ENCODE results near the gene SCN3B. TPM values are rescaled to one million over a fixed set of nuclear protein-coding genes. Genes with fewer than 3 reads are reported as not detected.

SCN3B gene
- total RNA-seq, 1 donor from 2014 or later = not detected

GRCh38 chr11:123601743-123602142 is 52.7 kb downstream of the SCN3B start:
- intact Hi-C loops (cut with micrococcal nuclease) = no loop called here

- intact Hi-C loops (cut with micrococcal nuclease) = no loop called here
These were observed 53.3 kb downstream of the SCN3B start for GRCh38 chr11:123601136-123601535.

- intact Hi-C loops (cut with micrococcal nuclease) = no loop called here
These were observed 56.6 kb downstream of the SCN3B start for GRCh38 chr11:123597859-123598258.

GRCh38 chr11:123594921-123595320 is 59.5 kb downstream of the SCN3B start:
- intact Hi-C loops (cut with micrococcal nuclease) = no loop called here

GRCh38 chr11:123594188-123594901 is 60.1 kb downstream of the SCN3B start:
- intact Hi-C loops (cut with micrococcal nuclease) = no loop called here

GRCh38 chr11:123593570-123593969 is 60.9 kb downstream of the SCN3B start:
- intact Hi-C loops (cut with micrococcal nuclease) = no loop called here

- intact Hi-C loops (cut with micrococcal nuclease) = no loop called here
These were observed 64.0 kb downstream of the SCN3B start for GRCh38 chr11:123590296-123590912.

- intact Hi-C loops (cut with micrococcal nuclease) = no loop called here
These were observed 65.6 kb downstream of the SCN3B start for GRCh38 chr11:123588864-123589262.

GRCh38 chr11:123588117-123588863 is 66.1 kb downstream of the SCN3B start:
- intact Hi-C loops (cut with micrococcal nuclease) = no loop called here

GRCh38 chr11:123587559-123587958 is 66.9 kb downstream of the SCN3B start:
- intact Hi-C loops (cut with micrococcal nuclease) = no loop called here

GRCh38 chr11:123587044-123587443 is 67.4 kb downstream of the SCN3B start:
- intact Hi-C loops (cut with micrococcal nuclease) = no loop called here

- intact Hi-C loops (cut with micrococcal nuclease) = no loop called here
These were observed 67.9 kb downstream of the SCN3B start for GRCh38 chr11:123586568-123586967.

- intact Hi-C loops (cut with micrococcal nuclease) = no loop called here
These were observed 68.7 kb downstream of the SCN3B start for GRCh38 chr11:123585706-123586105.

- intact Hi-C loops (cut with micrococcal nuclease) = no loop called here
These were observed 69.2 kb downstream of the SCN3B start for GRCh38 chr11:123585206-123585605.

- intact Hi-C loops (cut with micrococcal nuclease) = no loop called here
These were observed 69.7 kb downstream of the SCN3B start for GRCh38 chr11:123584737-123585136.

GRCh38 chr11:123584186-123584585 is 70.2 kb downstream of the SCN3B start:
- intact Hi-C loops (cut with micrococcal nuclease) = no loop called here

GRCh38 chr11:123582992-123583504 is 71.4 kb downstream of the SCN3B start:
- intact Hi-C loops (cut with micrococcal nuclease) = no loop called here

GRCh38 chr11:123581651-123582399 is 72.6 kb downstream of the SCN3B start:
- intact Hi-C loops (cut with micrococcal nuclease) = loop anchor here (2.0 kb wide), 1 partner anchor 279 kb away; no protein-coding TSS in a partner anchor

GRCh38 chr11:123580557-123581275 is 73.7 kb downstream of the SCN3B start:
- intact Hi-C loops (cut with micrococcal nuclease) = loop anchor here (1.0 to 2.0 kb wide), 2 partner anchors 127 to 278 kb away; no protein-coding TSS in a partner anchor

GRCh38 chr11:123580137-123580536 is 74.3 kb downstream of the SCN3B start:
- intact Hi-C loops (cut with micrococcal nuclease) = loop anchor here (1.0 to 2.0 kb wide), 2 partner anchors 127 to 277 kb away; no protein-coding TSS in a partner anchor

- intact Hi-C loops (cut with micrococcal nuclease) = no loop called here
These were observed 75.0 kb downstream of the SCN3B start for GRCh38 chr11:123579482-123579812.

Measured in T-helper 1 cell treated with Interleukin-12 subunit alpha and Interleukin-12 subunit beta and Interleukin-4 antibody, amounts not matched to agents 30 ng/mL and 1 ng/mL, for 36 hours (primary cell).